GM19397 (cell line): ENCODE data around the gene FAM20C.
"Not testable (repeated sequence)": the region's sequence is repeated elsewhere in the genome, so short reads cannot be mapped to it uniquely, and the experiment has no call there.

Source experiments
- ATAC-seq: cut with Tn5 transposase; IDR thresholded peaks from one replicate; pipeline ENCODE4 v1.9.1; 2021; ENCODE audit warnings: mild to moderate bottlenecking, moderate library complexity; ENCODE audit not compliant: unreplicated experiment

The FAM20C gene

GRCh38 chr7:286266-286665 is 93.9 kb downstream of the FAM20C start:
- no peak for ATAC-seq

GRCh38 chr7:288671-289101 is 96.3 kb downstream of the FAM20C start:
- ATAC-seq: no peak

DNA sequence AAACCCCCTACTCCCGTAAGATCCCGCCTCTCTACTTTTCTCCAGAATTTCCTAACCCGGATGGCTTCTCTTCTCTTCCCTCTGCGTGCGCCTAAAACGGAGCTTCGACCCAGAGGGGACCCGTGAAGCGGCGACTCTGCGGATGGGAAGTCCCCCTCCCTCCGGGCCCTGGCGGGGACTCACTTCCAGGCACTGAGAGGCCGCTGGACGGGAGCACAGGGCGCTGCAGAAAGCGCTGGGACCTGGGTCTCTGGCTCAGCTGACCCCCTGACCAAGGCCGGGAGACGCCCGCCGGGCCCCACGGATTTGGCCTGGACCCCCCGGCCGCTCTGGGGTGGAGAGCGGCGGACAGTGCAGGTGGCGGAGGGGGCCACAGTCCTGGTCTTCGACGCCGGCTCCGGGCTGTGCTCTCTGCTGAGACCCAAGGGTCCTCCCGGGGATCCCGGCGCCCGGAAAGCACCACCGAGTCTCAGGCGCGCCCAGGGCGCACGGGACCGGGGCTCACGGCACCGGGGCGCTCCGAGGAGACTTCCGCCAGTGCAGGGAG is 96.9 kb downstream of the FAM20C start:
- ATAC-seq: no peak

GRCh38 chr7:289756-290553 is 97.6 kb downstream of the FAM20C start, which contains the start of gene FOXL3:
TSS of gene FOXL3 (plus strand) at chr7:290170. CDS start at chr7:290170, 0 bp downstream.
- ATAC-seq: no peak

- no peak for ATAC-seq
These were observed 98.4 kb downstream of the FAM20C start for GRCh38 chr7:290554-291372.

- ATAC-seq: no peak
These were observed 99.2 kb downstream of the FAM20C start for GRCh38 chr7:291373-292092.

GRCh38 chr7:292226-292625 is 99.9 kb downstream of the FAM20C start:
- ATAC-seq: no peak

- no peak for ATAC-seq
These were observed 100.5 kb downstream of the FAM20C start for GRCh38 chr7:292826-293225.

- no peak for ATAC-seq
These were observed 101.5 kb downstream of the FAM20C start for GRCh38 chr7:293681-294439.

GRCh38 chr7:294440-295154 is 102.2 kb downstream of the FAM20C start:
- no peak for ATAC-seq

- ATAC-seq: no peak
These were observed 103.1 kb downstream of the FAM20C start for GRCh38 chr7:295155-296154.

- no peak for ATAC-seq
These were observed 104.1 kb downstream of the FAM20C start for GRCh38 chr7:296373-296945.

DNA sequence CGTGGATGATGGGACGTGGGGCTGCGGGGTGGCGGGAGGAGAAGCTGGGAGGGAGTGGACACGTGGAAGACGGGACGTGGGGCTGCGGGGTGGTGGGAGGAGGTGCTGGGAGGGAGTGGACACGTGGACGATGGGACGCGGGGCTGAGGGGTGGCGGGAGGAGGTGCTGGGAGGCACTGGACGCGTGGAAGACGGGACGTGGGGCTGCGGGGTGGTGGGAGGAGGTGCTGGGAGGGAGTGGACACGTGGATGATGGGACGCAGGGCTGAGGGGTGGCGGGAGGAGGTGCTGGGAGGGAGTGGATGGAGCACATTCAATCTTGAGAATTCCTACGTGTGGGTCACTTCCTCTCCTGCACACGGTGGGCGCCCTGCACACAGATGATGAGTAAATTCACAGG is 104.8 kb downstream of the FAM20C start:
- not testable (repeated sequence) for ATAC-seq

GRCh38 chr7:297611-298374 is 105.4 kb downstream of the FAM20C start:
- ATAC-seq: no peak

DNA sequence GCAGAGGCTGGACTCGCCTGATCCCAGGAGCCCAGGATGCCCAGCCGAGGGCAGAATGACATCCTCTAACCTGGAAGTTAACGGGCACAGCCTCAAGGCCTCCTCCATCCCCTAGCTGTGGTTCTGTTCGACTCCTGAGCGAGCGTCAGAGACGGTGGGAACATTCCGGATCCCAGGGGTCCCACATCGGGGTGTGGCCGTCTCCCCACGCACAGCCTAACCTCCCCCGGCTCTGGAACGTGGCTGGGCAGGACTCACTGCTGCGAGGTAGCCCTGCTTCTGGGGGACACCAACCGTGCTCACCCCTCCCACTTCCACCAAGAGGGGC is 106.0 kb downstream of the FAM20C start:
- ATAC-seq: no peak

GRCh38 chr7:298743-299142 is 106.4 kb downstream of the FAM20C start:
- no peak for ATAC-seq

- ATAC-seq: no peak
These were observed 106.8 kb downstream of the FAM20C start for GRCh38 chr7:299169-299568.
